PFSK-1 (cell line): ENCODE results near the gene CPPED1.

ENCODE experiments used
- FOXP2 ChIP-seq: optimal IDR thresholded peaks from 2 replicates; pipeline ENCODE3; 2011; ENCODE audit warnings: borderline replicate concordance, control low read depth, inconsistent platforms; ENCODE audit not compliant: insufficient read depth; ENCODE audit errors: extremely low read length, extremely low read depth
- POLR2AphosphoS5 ChIP-seq: IDR thresholded peaks from 2 replicates; pipeline ENCODE4 v1.6.1; 2012; ENCODE audit warnings: low read depth, mild to moderate bottlenecking, control low read depth, low read length, moderate library complexity
- REST ChIP-seq, 2 experiments: IDR thresholded peaks; 2 replicates each; pipeline versions ENCODE4 v1.6.1 to v1.8.0; 2011 to 2012; ENCODE audit warnings: low read depth in 2 of 2, low read length in 2 of 2, control low read depth in 1 of 2, inconsistent platforms in 1 of 2, mild to moderate bottlenecking in 1 of 2, moderate library complexity in 1 of 2; ENCODE audit not compliant: insufficient read depth in 1 of 2
- SIN3A ChIP-seq: IDR thresholded peaks from 2 replicates; pipeline ENCODE4 v1.6.1; 2012; ENCODE audit warnings: mild to moderate bottlenecking, low read length, moderate library complexity, borderline replicate concordance; ENCODE audit not compliant: insufficient read depth
- TAF1 ChIP-seq: IDR thresholded peaks from 2 replicates; pipeline ENCODE4 v1.6.1; 2012; ENCODE audit warnings: low read length, control low read depth, borderline replicate concordance; ENCODE audit not compliant: insufficient read depth

- TF ChIP-seq POLR2AphosphoS5 (no peak), TAF1 (no peak), REST (IDR thresholded peaks at IDR 0.05; ENCODE audit: insufficient read depth in 1 of 2, low read depth in 2 of 2, low read length in 2 of 2) (no peak), SIN3A (no peak), FOXP2 (no peak)
Measured at GRCh38 chr16:12781777-12782176, 21.9 kb downstream of the CPPED1 start.
